Cardiac muscle cell (in vitro differentiated cells and primary cell): ENCODE results near the gene FAM83G. TPM values are rescaled to one million over a fixed set of nuclear protein-coding genes. Genes with fewer than 3 reads are reported as not detected.

Source experiments
- DNase-seq, 2 donors: peaks; one replicate each; pipeline versions ENCODE4 v3.0.0 to v3.0.0-alpha.2; 2010 to 2017; ENCODE audit warnings: low read depth in 1 of 2, low spot score in 1 of 2
- H3K27ac ChIP-seq: fragments of 200-600 bp; sonication (generic); 2 replicates; pipeline ENCODE4 v1.5.1; 2016
- H3K27me3 ChIP-seq: fragments of 200-600 bp; sonication (generic); 2 replicates; pipeline ENCODE4 v1.6.0; 2016; ENCODE audit warnings: control low read depth
- H3K36me3 ChIP-seq: fragments of 200-600 bp; sonication (generic); 2 replicates; pipeline ENCODE4 v1.5.1; 2016; ENCODE audit warnings: control low read depth
- H3K4me1 ChIP-seq: fragments of 200-600 bp; sonication (generic); 2 replicates; pipeline ENCODE4 v1.8.1; 2017; ENCODE audit warnings: low read depth, mild to moderate bottlenecking, mixed run types
- H3K4me3 ChIP-seq: fragments of 200-600 bp; sonication (generic); 2 replicates; pipeline ENCODE4 v1.5.1; 2016; ENCODE audit warnings: mild to moderate bottlenecking
- H3K9me3 ChIP-seq: fragments of 200-600 bp; sonication (generic); 2 replicates; pipeline ENCODE4 v1.5.1; 2017; ENCODE audit warnings: low read depth, mild to moderate bottlenecking, control low read depth
- polyA plus RNA-seq: library from polyadenylated mRNA; unstranded; fragments of >200 nt; fragmentation: Nextera tagmentation; extraction: Ambion mirVana; gene quantifications from 2 replicates; pipeline ENCODE4 v1.2.1, GENCODE V29; 2016
- total RNA-seq: library from RNA; depleted of rRNA; stranded (reverse); fragments of >200 nt; gene quantifications from 2 replicates; pipeline ENCODE4 v1.2.3, GENCODE V29; 2016
- TF ChIP-seq, protein P1 (sequence below): IDR thresholded peaks from 2 replicates; pipeline ENCODE4 v1.5.1; 2012; ENCODE audit warnings: low read depth, mild to moderate bottlenecking, low read length

The FAM83G gene
- total and polyA plus RNA-seq, 2 experiments from 2014 or later = 0.83 to 8.0 TPM

GRCh38 chr17:19016297-19016696 is 11.7 kb upstream of the FAM83G start:
- TF ChIP-seq, protein P1, sequence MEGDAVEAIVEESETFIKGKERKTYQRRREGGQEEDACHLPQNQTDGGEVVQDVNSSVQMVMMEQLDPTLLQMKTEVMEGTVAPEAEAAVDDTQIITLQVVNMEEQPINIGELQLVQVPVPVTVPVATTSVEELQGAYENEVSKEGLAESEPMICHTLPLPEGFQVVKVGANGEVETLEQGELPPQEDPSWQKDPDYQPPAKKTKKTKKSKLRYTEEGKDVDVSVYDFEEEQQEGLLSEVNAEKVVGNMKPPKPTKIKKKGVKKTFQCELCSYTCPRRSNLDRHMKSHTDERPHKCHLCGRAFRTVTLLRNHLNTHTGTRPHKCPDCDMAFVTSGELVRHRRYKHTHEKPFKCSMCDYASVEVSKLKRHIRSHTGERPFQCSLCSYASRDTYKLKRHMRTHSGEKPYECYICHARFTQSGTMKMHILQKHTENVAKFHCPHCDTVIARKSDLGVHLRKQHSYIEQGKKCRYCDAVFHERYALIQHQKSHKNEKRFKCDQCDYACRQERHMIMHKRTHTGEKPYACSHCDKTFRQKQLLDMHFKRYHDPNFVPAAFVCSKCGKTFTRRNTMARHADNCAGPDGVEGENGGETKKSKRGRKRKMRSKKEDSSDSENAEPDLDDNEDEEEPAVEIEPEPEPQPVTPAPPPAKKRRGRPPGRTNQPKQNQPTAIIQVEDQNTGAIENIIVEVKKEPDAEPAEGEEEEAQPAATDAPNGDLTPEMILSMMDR = no peak
- Histone ChIP-seq H3K9me3 (no peaks in the 10 kb centered on the region), H3K4me1 (no peaks in the 10 kb centered on the region), H3K36me3 (no peaks in the 10 kb centered on the region), H3K27ac (no peak overlapping the region), H3K4me3 (no peak overlapping the region), H3K27me3 (no peaks in the 10 kb centered on the region)
- DNase-seq = no peak

- DNase-seq = no peak
- TF ChIP-seq, protein P1 = no peak
- no peaks in the 10 kb centered on the region for H3K4me1 ChIP-seq
Measured at GRCh38 chr17:19015428-19015827, 10.9 kb upstream of the FAM83G start.

GRCh38 chr17:19014628-19015215 is 10.2 kb upstream of the FAM83G start:
- H3K36me3 ChIP-seq = no peaks in the 10 kb centered on the region
- no peak overlapping the region for H3K4me3 ChIP-seq
- H3K9me3 ChIP-seq = no peaks in the 10 kb centered on the region
- DNase-seq = no peak
- no peaks in the 10 kb centered on the region for H3K27me3 ChIP-seq
- TF ChIP-seq, protein P1 = no peak
- no peaks in the 10 kb centered on the region for H3K4me1 ChIP-seq
- no peak overlapping the region for H3K27ac ChIP-seq

More at GRCh38 chr17:19015428-19015827, 10.9 kb upstream of the FAM83G start:
- H3K27me3 ChIP-seq = no peaks in the 10 kb centered on the region
- H3K27ac ChIP-seq = no peak overlapping the region
- no peaks in the 10 kb centered on the region for H3K9me3 ChIP-seq
- no peaks in the 10 kb centered on the region for H3K36me3 ChIP-seq
- no peak overlapping the region for H3K4me3 ChIP-seq

GRCh38 chr17:19013806-19014627 is 9.5 kb upstream of the FAM83G start:
- H3K4me3 ChIP-seq = no peak overlapping the region
- no peaks in the 10 kb centered on the region for H3K36me3 ChIP-seq
- no peaks in the 10 kb centered on the region for H3K9me3 ChIP-seq
- H3K4me1 ChIP-seq = no peaks in the 10 kb centered on the region
- no peaks in the 10 kb centered on the region for H3K27me3 ChIP-seq
- no peak for DNase-seq
- no peak overlapping the region for H3K27ac ChIP-seq
- TF ChIP-seq, protein P1 = no peak

GRCh38 chr17:19013226-19013625 is 8.7 kb upstream of the FAM83G start:
- TF ChIP-seq, protein P1 = no peak
- no peaks in the 10 kb centered on the region for H3K27me3 ChIP-seq
- no peaks in the 10 kb centered on the region for H3K9me3 ChIP-seq
- H3K27ac ChIP-seq = no peak overlapping the region
- no peaks in the 10 kb centered on the region for H3K4me1 ChIP-seq
- no peak for DNase-seq
- H3K4me3 ChIP-seq = no peak overlapping the region
- no peaks in the 10 kb centered on the region for H3K36me3 ChIP-seq
